ENCODE data around the gene C3orf80. TPM values are rescaled to one million over a fixed set of nuclear protein-coding genes. Genes with fewer than 3 reads are reported as not detected.

Gene C3orf80
- total RNA-seq, 2 experiments from 2014 or later: 0.09 to 0.13 TPM

DNA sequence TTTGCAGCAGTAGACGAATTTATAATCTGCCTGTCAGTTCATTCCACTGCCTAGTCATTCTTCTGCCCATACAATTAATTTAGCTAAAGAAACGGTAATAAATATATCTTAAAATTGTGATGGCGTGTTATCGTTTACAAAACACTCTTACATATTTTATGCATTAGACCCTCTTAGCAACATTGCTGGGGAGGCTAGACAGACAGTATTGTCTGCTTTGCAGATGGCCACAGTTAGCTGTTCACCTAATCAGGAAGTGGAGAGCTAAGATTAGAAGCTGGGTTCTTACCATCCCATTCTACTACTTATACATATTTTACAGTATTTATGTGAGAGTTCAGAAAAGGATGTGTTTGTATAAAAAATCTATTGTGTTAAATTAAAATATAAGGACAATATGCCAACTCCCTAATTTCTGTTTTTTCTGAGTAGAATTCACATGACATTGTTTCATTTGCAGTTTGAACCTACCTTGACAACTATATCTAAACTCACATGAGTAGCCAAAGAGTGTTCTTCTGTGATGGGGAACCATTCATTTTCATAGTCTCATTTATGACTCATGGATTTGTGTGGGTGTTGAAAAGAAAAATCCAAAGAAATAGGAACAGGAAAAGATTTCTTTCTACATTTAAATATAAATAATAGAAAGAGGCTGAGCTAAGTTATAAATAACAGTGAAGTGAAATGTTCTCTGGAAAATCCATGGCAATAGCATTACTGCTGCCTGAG is 41.7 kb upstream of the C3orf80 start:
- Mint-ChIP-seq H3K4me1 (ENCODE audit: low read depth) (no peaks in the 10 kb centered on the region), H3K27me3 (peaks cover 19% of the 10 kb centered on the region), H3K9me3 (no peaks in the 10 kb centered on the region), H3K36me3 (ENCODE audit: low read depth) (no peaks in the 10 kb centered on the region), H3K4me3 (no peak overlapping the region), H3K27ac (no peak overlapping the region)
- DNase-seq: no peak
- TF ChIP-seq, protein P1, sequence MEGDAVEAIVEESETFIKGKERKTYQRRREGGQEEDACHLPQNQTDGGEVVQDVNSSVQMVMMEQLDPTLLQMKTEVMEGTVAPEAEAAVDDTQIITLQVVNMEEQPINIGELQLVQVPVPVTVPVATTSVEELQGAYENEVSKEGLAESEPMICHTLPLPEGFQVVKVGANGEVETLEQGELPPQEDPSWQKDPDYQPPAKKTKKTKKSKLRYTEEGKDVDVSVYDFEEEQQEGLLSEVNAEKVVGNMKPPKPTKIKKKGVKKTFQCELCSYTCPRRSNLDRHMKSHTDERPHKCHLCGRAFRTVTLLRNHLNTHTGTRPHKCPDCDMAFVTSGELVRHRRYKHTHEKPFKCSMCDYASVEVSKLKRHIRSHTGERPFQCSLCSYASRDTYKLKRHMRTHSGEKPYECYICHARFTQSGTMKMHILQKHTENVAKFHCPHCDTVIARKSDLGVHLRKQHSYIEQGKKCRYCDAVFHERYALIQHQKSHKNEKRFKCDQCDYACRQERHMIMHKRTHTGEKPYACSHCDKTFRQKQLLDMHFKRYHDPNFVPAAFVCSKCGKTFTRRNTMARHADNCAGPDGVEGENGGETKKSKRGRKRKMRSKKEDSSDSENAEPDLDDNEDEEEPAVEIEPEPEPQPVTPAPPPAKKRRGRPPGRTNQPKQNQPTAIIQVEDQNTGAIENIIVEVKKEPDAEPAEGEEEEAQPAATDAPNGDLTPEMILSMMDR (IDR thresholded peaks at IDR 0.05): no peak
- CTCF ChIA-PET: no interaction called here
- intact Hi-C loops (cut with micrococcal nuclease): no loop called here
- no peak for ATAC-seq
- POLR2A ChIA-PET: no interaction called here

DNA sequence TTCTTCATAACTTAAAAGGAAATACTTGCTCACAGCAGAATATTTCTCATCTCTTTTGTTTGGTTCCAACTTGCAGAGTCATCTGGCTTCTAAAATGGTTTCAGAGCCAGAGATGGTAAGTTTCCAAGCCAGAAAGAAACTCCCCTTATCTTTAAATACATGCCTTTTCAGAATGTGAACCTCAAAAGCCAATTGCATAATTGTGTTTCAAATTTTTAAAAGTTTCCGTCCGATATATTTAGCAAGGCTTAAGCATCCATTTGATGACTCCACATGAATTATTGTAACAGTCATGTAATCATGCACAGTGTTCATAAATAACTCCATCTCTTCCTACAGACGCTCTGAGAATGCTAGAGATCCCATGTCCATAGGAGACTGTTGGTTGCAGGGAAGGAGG is 40.6 kb upstream of the C3orf80 start:
- TF ChIP-seq, protein P1 (IDR thresholded peaks at IDR 0.05): no peak
- ChIA-PET POLR2A (no interaction called here), CTCF (no interaction called here)
- no peak for ATAC-seq
- no peak overlapping the region for H3K4me3 Mint-ChIP-seq
- DNase-seq: no peak
- no peak overlapping the region for H3K27ac Mint-ChIP-seq
- intact Hi-C loops (cut with micrococcal nuclease): no loop called here
- H3K9me3 Mint-ChIP-seq: no peaks in the 10 kb centered on the region
- no peaks in the 10 kb centered on the region for H3K36me3 Mint-ChIP-seq (ENCODE audit: low read depth)
- no peaks in the 10 kb centered on the region for H3K4me1 Mint-ChIP-seq (ENCODE audit: low read depth)
- peaks cover 19% of the 10 kb centered on the region for H3K27me3 Mint-ChIP-seq

DNA sequence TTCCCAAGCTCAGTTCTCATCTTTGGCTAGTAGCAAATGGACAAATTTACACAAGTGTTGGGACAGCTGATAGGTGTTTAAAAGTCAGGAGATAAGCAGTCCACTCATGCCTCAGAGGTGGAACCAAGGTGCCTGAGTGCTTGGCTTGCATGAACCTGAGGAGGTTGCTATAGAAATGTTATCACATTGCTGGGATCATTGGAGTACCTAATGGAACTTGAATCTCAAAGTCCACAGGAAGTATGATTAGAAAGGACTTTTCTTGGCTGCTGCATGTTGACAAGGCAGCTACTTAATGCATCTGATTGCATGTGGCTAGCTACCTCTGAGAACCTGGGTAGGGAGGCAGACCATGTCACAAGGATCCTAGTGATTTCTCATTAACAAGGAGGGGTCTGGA is 39.5 kb upstream of the C3orf80 start:
- POLR2A ChIA-PET: no interaction called here
- H3K4me1 Mint-ChIP-seq (ENCODE audit: low read depth): no peaks in the 10 kb centered on the region
- no peak for DNase-seq
- H3K9me3 Mint-ChIP-seq: no peaks in the 10 kb centered on the region
- intact Hi-C loops (cut with micrococcal nuclease): no loop called here
- CTCF ChIA-PET: no interaction called here
- TF ChIP-seq, protein P1 (IDR thresholded peaks at IDR 0.05): no peak
- H3K4me3 Mint-ChIP-seq: no peak overlapping the region
- no peak for ATAC-seq
- H3K36me3 Mint-ChIP-seq (ENCODE audit: low read depth): no peaks in the 10 kb centered on the region
- H3K27me3 Mint-ChIP-seq: peaks cover 13% of the 10 kb centered on the region
- H3K27ac Mint-ChIP-seq: no peak overlapping the region

DNA sequence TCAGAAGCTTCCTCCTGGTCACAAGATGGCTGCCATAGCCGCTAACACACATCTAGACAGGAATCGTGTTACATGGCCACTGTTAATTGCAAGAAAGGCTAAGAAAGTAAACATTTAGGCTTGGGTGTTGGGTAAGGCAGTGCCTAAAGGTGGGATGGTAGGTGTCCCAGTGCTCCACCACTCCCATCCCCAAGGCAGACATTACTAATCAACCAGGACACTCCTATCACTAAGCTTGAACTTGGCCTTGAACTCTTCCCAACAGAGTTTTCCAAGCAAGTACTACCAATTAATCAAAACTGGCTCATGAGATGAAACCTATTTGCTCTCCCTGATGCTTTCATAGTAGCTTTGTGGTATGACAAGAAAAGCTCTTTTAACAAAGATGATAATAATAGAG is 37.9 kb upstream of the C3orf80 start:
- intact Hi-C loops (cut with micrococcal nuclease): no loop called here
- no peak for ATAC-seq
- TF ChIP-seq, protein P1 (IDR thresholded peaks at IDR 0.05): no peak
- POLR2A ChIA-PET: interaction anchor here (0.6 kb wide), 1 partner anchor 58 kb away, joined by 3 read pairs; no protein-coding TSS in a partner anchor
- no peaks in the 10 kb centered on the region for H3K4me1 Mint-ChIP-seq (ENCODE audit: low read depth)
- DNase-seq: no peak
- H3K4me3 Mint-ChIP-seq: no peak overlapping the region
- H3K27ac Mint-ChIP-seq: no peak overlapping the region
- H3K9me3 Mint-ChIP-seq: no peaks in the 10 kb centered on the region
- no peaks in the 10 kb centered on the region for H3K36me3 Mint-ChIP-seq (ENCODE audit: low read depth)
- CTCF ChIA-PET: interaction anchor here (1.1 to 2.7 kb wide), 4 partner anchors 9 to 154 kb away, joined by 3 to 8 read pairs (median 6); no protein-coding TSS in a partner anchor
- H3K27me3 Mint-ChIP-seq: peaks cover 5% of the 10 kb centered on the region

DNA sequence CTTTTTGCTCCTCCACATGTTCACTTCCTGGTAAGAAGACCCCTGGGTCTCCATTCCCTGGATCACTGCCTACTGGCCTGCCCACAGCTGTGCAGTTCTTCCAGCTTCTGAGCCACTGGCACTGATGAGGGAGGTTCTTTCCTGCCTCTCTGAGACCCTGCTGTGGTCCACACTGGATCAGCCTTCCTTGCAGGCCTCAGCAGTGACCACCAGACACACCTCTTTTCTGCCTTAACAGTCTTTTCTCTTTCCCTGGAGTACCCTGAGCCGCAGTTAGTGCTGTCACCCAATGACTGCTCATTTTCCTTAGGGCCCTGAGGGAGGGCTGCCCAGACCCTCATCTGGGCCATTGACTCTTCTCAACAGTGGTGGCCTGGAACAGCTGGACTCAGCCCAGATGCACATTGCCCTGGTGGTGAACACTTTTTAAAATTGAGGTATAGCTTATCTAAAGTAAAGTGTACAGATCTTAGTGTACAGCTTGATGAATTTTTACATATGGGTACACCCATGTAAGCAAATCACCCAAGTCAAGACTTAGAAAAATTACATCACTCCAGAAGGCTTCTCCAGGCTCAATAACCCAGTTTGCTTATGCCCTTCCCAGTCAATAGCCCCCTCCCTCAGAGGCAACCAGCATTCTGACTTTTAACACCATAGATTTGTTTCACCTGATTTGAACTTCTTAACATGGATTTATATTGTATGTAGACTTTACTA is 32.8 kb upstream of the C3orf80 start:
- intact Hi-C loops (cut with micrococcal nuclease): no loop called here
- Mint-ChIP-seq H3K4me1 (ENCODE audit: low read depth) (no peaks in the 10 kb centered on the region), H3K36me3 (ENCODE audit: low read depth) (no peaks in the 10 kb centered on the region), H3K27me3 (peaks cover 2% of the 10 kb centered on the region), H3K27ac (no peak overlapping the region), H3K9me3 (no peaks in the 10 kb centered on the region), H3K4me3 (no peak overlapping the region)
- TF ChIP-seq, protein P1 (IDR thresholded peaks at IDR 0.05): no peak
- no peak for DNase-seq
- no peak for ATAC-seq
- ChIA-PET POLR2A (no interaction called here), CTCF (interaction anchor here (1.1 kb wide), 1 partner anchor 29 kb away, joined by 3 read pairs; no protein-coding TSS in a partner anchor)
